Stimulated activated CD4-positive, alpha-beta T cell treated with anti-CD3 and anti-CD28 coated beads, Interleukin-1b, Interleukin-23, amount 100 ng/mL, for 24 hours (primary cell): Measurements from ENCODE around the gene UPF1.

Source experiments
- DNase-seq, 4 experiments: peaks; one replicate each; pipeline ENCODE4 v3.0.0-alpha.2; 2020; ENCODE audit warnings: low read depth in 4 of 4, low spot score in 1 of 4

UPF1 gene

GRCh38 chr19:18834644-18834984, 2.9 kb downstream of the UPF1 start:
- no peak for DNase-seq

- no peak for DNase-seq
Observed at GRCh38 chr19:18839465-18840287, 7.9 kb downstream of the UPF1 start.

- no peak for DNase-seq
Observed at GRCh38 chr19:18840288-18841267, 8.8 kb downstream of the UPF1 start.

GRCh38 chr19:18841400-18841799, 9.6 kb downstream of the UPF1 start:
- no peak for DNase-seq

GRCh38 chr19:18842166-18842565, 10.4 kb downstream of the UPF1 start:
- DNase-seq, result no peak

GRCh38 chr19:18843960-18844359, 12.2 kb downstream of the UPF1 start:
- no peak for DNase-seq

GRCh38 chr19:18844806-18845329, 13.1 kb downstream of the UPF1 start:
- DNase-seq, result no peak

GRCh38 chr19:18845961-18846360, 14.2 kb downstream of the UPF1 start:
- no peak for DNase-seq

- peak; percentile 27 to 51 (median 38) for DNase-seq
Observed at GRCh38 chr19:18846862-18847548, 15.2 kb downstream of the UPF1 start.

GRCh38 chr19:18847549-18848463, 16.0 kb downstream of the UPF1 start:
- no peak for DNase-seq

GRCh38 chr19:18848878-18849661, 17.3 kb downstream of the UPF1 start:
- DNase-seq, result no peak

GRCh38 chr19:18849838-18850400, 18.2 kb downstream of the UPF1 start:
- DNase-seq, result no peak

GRCh38 chr19:18850471-18851375, 19.0 kb downstream of the UPF1 start:
- DNase-seq, result no peak

GRCh38 chr19:18851673-18852325, 20.0 kb downstream of the UPF1 start:
- DNase-seq, result no peak

- no peak for DNase-seq
Observed at GRCh38 chr19:18852648-18853047, 20.9 kb downstream of the UPF1 start.

- no peak for DNase-seq
Observed at GRCh38 chr19:18853755-18854427, 22.1 kb downstream of the UPF1 start.

- no peak for DNase-seq
Observed at GRCh38 chr19:18854982-18855381, 23.2 kb downstream of the UPF1 start.
